ENCODE data around the gene GDPD1. TPM values are rescaled to one million over a fixed set of nuclear protein-coding genes. Genes with fewer than 3 reads are reported as not detected.
"Not testable (repeated sequence)": the region's sequence is repeated elsewhere in the genome, so short reads cannot be mapped to it uniquely, and the experiment has no call there.

The GDPD1 gene
- total RNA-seq, 1 donor from 2014 or later = 0.92 TPM

DNA sequence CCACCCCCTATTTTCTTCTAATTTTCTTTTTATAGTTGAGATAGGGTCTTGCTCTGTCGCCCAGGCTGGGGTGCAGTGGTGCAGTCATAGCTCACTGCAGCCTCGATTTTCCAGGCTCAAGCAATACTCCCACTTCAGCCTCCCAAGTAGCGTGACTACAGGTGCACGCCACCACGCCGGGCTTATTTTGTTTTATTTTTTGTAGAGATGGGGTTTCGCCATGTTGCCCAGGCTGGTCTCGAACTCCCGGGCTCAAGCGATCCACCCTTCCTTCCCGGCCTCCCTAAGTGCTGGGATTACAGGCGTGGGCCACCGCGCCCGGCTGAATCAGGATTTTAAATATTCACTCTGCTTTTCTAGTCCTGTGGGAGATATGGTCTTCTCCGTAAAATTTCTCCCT, 941 bp upstream of the GDPD1 start:
- no peak overlapping the region for H3K4me3 ChIP-seq (ENCODE audit: low read depth, low read length)
- TF ChIP-seq, protein P1, sequence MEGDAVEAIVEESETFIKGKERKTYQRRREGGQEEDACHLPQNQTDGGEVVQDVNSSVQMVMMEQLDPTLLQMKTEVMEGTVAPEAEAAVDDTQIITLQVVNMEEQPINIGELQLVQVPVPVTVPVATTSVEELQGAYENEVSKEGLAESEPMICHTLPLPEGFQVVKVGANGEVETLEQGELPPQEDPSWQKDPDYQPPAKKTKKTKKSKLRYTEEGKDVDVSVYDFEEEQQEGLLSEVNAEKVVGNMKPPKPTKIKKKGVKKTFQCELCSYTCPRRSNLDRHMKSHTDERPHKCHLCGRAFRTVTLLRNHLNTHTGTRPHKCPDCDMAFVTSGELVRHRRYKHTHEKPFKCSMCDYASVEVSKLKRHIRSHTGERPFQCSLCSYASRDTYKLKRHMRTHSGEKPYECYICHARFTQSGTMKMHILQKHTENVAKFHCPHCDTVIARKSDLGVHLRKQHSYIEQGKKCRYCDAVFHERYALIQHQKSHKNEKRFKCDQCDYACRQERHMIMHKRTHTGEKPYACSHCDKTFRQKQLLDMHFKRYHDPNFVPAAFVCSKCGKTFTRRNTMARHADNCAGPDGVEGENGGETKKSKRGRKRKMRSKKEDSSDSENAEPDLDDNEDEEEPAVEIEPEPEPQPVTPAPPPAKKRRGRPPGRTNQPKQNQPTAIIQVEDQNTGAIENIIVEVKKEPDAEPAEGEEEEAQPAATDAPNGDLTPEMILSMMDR (conservative IDR thresholded peaks at IDR 0.05; ENCODE audit: low read depth, low read length) = no peak
- DNase-seq (ENCODE audit: low read depth) = no peak

- TF ChIP-seq, protein P1 (conservative IDR thresholded peaks at IDR 0.05; ENCODE audit: low read depth, low read length) = no peak
- DNase-seq (ENCODE audit: low read depth) = no peak
- peak overlapping the region; percentile 100 for H3K4me3 ChIP-seq (ENCODE audit: low read depth, low read length)
These were observed 351 bp upstream of the GDPD1 start for GRCh38 chr17:59219992-59220327.

DNA sequence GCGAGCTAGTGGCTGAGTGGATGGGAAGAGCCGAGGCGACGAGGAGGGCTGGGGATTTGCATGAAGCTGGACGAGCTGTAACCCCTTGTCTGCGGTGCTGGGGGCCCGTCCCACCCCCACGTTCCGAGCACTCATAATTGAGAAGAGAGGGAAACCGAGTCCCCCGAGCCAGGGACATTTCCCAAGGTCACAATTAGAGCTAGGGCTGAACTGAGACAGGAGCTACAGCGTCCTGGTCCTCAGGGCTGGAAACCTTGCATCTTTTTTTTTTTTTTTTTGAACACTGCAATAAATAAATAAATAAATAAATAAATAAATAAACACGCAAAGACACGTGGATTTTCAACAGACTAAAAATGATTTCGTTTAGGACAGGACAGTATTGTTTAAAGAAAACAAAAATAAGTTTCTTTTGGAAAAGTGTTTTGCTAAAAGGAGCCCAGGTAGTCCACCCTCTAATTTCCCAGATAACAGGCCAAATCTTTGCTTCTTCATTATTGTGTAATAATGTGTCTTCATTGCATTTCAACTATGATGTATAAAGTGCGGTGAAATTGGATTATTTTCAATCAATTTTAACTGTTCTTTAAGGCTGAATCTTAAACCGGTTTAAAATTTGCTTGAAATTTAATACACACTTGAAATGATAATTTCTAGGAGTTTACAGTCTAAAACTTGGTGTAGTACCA, 992 bp downstream of the GDPD1 start:
- peak overlapping the region; percentile 100 for H3K4me3 ChIP-seq (ENCODE audit: low read depth, low read length)
- no peak for DNase-seq (ENCODE audit: low read depth)
- TF ChIP-seq, protein P1 (conservative IDR thresholded peaks at IDR 0.05; ENCODE audit: low read depth, low read length) = no peak

DNA sequence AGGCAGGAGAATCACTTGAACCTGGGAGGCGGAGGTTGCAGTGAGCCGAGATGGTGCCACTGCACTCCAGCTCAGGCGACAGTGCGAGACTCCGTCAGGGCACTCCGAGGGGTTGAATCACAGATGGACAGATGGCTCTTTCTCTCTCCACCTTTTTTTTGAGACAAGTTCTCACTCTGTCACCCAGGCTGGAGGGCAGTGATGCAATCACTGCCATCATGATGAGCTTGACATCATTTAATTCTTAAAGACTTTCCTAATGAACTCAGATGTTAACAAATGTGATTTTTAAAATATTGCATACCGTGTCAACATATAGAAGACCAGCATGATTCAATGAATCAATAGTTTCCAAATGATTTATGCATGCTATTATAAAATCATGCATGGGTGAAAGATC, 3.5 kb downstream of the GDPD1 start:
- DNase-seq (ENCODE audit: low read depth) = no peak

DNA sequence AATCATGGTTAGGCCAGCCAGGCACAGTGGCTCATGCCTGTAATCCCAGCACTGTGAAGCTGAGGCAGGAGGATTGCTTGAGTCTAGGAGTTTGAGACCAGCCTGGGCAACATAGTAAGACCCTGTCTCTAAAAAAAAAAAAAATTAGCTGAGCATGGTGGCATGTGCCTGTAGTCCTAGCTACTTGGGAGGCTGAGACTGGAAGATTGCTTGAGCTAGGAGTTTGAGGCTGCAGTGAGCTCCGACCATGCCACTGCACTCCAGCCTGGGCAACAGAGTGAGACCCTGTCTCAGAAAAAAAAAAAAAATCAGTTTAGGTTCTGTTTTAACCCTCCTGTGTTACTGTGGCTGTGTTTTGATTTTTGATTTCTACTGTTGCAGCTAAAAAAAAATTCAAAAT, 8.3 kb downstream of the GDPD1 start:
- not testable (repeated sequence) for DNase-seq (ENCODE audit: low read depth); H3K4me3 ChIP-seq (ENCODE audit: low read depth, low read length)

More for the DNA sequence above, 3.5 kb downstream of the GDPD1 start:
- no peak overlapping the region for H3K4me3 ChIP-seq (ENCODE audit: low read depth, low read length)
- TF ChIP-seq, protein P1 (conservative IDR thresholded peaks at IDR 0.05; ENCODE audit: low read depth, low read length) = no peak

- TF ChIP-seq, protein P1 (conservative IDR thresholded peaks at IDR 0.05; ENCODE audit: low read depth, low read length) = no peak
- H3K4me3 ChIP-seq (ENCODE audit: low read depth, low read length) = no peak overlapping the region
- DNase-seq (ENCODE audit: low read depth) = no peak
These were observed 10.5 kb downstream of the GDPD1 start for GRCh38 chr17:59230764-59231163.

DNA sequence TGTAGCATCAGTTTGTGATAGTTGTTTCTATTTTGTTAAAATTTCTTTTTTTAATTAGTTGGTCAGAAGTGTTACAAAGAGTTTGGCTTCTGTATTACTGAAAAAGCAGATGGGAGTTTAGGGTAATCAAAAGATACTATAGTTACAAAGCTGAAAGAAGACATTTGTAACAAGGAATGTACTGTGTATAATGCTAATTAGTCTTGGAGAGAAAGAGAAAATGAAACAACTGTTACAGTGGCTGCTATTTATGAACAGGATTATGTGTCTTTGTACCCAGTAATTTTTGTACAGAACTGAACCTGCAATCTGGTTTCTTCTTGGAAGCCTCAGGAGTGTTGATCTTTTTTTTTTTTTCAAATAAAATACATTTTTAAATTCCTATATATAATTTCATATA, 14.3 kb downstream of the GDPD1 start:
- TF ChIP-seq, protein P1 (conservative IDR thresholded peaks at IDR 0.05; ENCODE audit: low read depth, low read length) = no peak
- H3K4me3 ChIP-seq (ENCODE audit: low read depth, low read length) = no peak overlapping the region

More for the DNA sequence above, 14.3 kb downstream of the GDPD1 start:
- no peak for DNase-seq (ENCODE audit: low read depth)

Data from epithelial cell of proximal tubule (primary cell).